Activated CD8-positive, alpha-beta T cell treated with anti-CD3 and anti-CD28 coated beads, Interleukin-2, amount 10 ng/mL, durations not matched to agents 7 days and 5 days (primary cell): ENCODE data around the gene POLR3H. TPM values are rescaled to one million over a fixed set of nuclear protein-coding genes. Genes with fewer than 3 reads are reported as not detected.

ENCODE experiments used
- ATAC-seq: fragments of 150-1000 bp; cut with Tn5 transposase; one replicate; pipeline ENCODE4 v1.10.0; 2021; ENCODE audit warnings: moderate library complexity
- CTCF ChIA-PET: fragments of 350-600 bp; sonication (Branson Sonifier 250); formaldehyde crosslinking; loops from one replicate; lab custom pipeline; 2021; ENCODE audit warnings: antibody characterized with exemption; lab: Charles Lee
- POLR2A ChIA-PET: fragments of 350-600 bp; sonication (Branson Sonifier 250); formaldehyde crosslinking; loops from one replicate; lab custom pipeline; 2021; ENCODE audit warnings: antibody characterized with exemption; lab: Charles Lee
- DNase-seq: peaks from one replicate; pipeline ENCODE4 v3.0.0-alpha.2; 2020
- H3K27ac Mint-ChIP-seq: one replicate; pipeline ENCODE4 v1.8.0; 2021; ENCODE audit warnings: mild to moderate bottlenecking, mixed read lengths
- H3K27me3 Mint-ChIP-seq: one replicate; pipeline ENCODE4 v1.8.0; 2021; ENCODE audit warnings: low read depth, mixed read lengths
- H3K36me3 Mint-ChIP-seq: one replicate; pipeline ENCODE4 v1.8.0; 2021; ENCODE audit warnings: low read depth, mixed read lengths
- H3K4me1 Mint-ChIP-seq: one replicate; pipeline ENCODE4 v1.8.0; 2021; ENCODE audit warnings: low read depth, mixed read lengths
- H3K4me3 Mint-ChIP-seq: one replicate; pipeline ENCODE4 v1.8.0; 2021; ENCODE audit warnings: mild to moderate bottlenecking, mixed read lengths
- H3K9me3 Mint-ChIP-seq: one replicate; pipeline ENCODE4 v1.8.0; 2022; ENCODE audit warnings: mixed read lengths; ENCODE audit not compliant: insufficient read depth
- total RNA-seq, 2 experiments: library from RNA; stranded (reverse); gene quantifications; one replicate each; pipeline ENCODE4 v1.2.3, GENCODE V29; 2021

Gene POLR3H
- total RNA-seq, 2 experiments from 2014 or later, result 31.3 to 31.9 TPM

GRCh38 chr22:41511521-41511968 is 32.7 kb downstream of the POLR3H start:
- Mint-ChIP-seq H3K27ac (no peak overlapping the region), H3K9me3 (no peaks in the 10 kb centered on the region), H3K36me3 (peaks cover 31% of the 10 kb centered on the region), H3K4me3 (no peak overlapping the region), H3K27me3 (no peaks in the 10 kb centered on the region), H3K4me1 (no peaks in the 10 kb centered on the region)
- POLR2A ChIA-PET, result no interaction called here
- no peak for ATAC-seq
- no peak for DNase-seq
- CTCF ChIA-PET, result interaction anchor here (1.5 kb wide), 1 partner anchor 108 kb away, joined by 4 read pairs; no protein-coding TSS in a partner anchor

- ChIA-PET POLR2A (no interaction called here), CTCF (interaction anchor here (0.8 kb wide), 1 partner anchor 271 kb away, joined by 3 read pairs; no protein-coding TSS in a partner anchor)
- H3K27me3 Mint-ChIP-seq, result no peaks in the 10 kb centered on the region
- H3K36me3 Mint-ChIP-seq, result peaks cover 24% of the 10 kb centered on the region
- no peaks in the 10 kb centered on the region for H3K4me1 Mint-ChIP-seq
- no peaks in the 10 kb centered on the region for H3K9me3 Mint-ChIP-seq
- H3K4me3 Mint-ChIP-seq, result no peak overlapping the region
- no peak overlapping the region for H3K27ac Mint-ChIP-seq
- no peak for DNase-seq
- no peak for ATAC-seq
These were observed 35.5 kb downstream of the POLR3H start for GRCh38 chr22:41508770-41509170.

GRCh38 chr22:41507330-41508063 is 36.8 kb downstream of the POLR3H start:
- ATAC-seq, result no peak
- DNase-seq, result no peak
- Mint-ChIP-seq H3K4me3 (no peak overlapping the region), H3K9me3 (no peaks in the 10 kb centered on the region), H3K27ac (no peak overlapping the region), H3K4me1 (no peaks in the 10 kb centered on the region), H3K27me3 (no peaks in the 10 kb centered on the region), H3K36me3 (peaks cover 16% of the 10 kb centered on the region)
- CTCF ChIA-PET, result interaction anchor here (0.8 kb wide), 1 partner anchor 10 kb away, joined by 4 read pairs; no protein-coding TSS in a partner anchor
- POLR2A ChIA-PET, result no interaction called here

- CTCF ChIA-PET, result interaction anchor here (1.0 to 2.7 kb wide), 3 partner anchors 12 to 102 kb away, joined by 4 to 8 read pairs (median 7); no protein-coding TSS in a partner anchor
- Mint-ChIP-seq H3K27ac (no peak overlapping the region), H3K27me3 (no peaks in the 10 kb centered on the region)
These were observed 38.6 kb downstream of the POLR3H start for GRCh38 chr22:41505511-41506220.

GRCh38 chr22:41504816-41505215 is 39.5 kb downstream of the POLR3H start:
- Mint-ChIP-seq H3K27ac (peak overlapping the region; percentile 47), H3K27me3 (no peaks in the 10 kb centered on the region), H3K9me3 (no peaks in the 10 kb centered on the region), H3K4me1 (no peaks in the 10 kb centered on the region), H3K4me3 (no peak overlapping the region), H3K36me3 (peaks cover 22% of the 10 kb centered on the region)
- ChIA-PET POLR2A (no interaction called here), CTCF (interaction anchor here (1.0 to 2.7 kb wide), 3 partner anchors 13 to 101 kb away, joined by 4 to 8 read pairs (median 7); no protein-coding TSS in a partner anchor)
- ATAC-seq, result no peak
- DNase-seq, result no peak

More at GRCh38 chr22:41505511-41506220, 38.6 kb downstream of the POLR3H start:
- POLR2A ChIA-PET, result interaction anchor here (1.3 kb wide), 1 partner anchor 59 kb away, joined by 3 read pairs; the partner anchor contains the start of gene TOB2
- ATAC-seq (no peak), DNase-seq (no peak)
- peaks cover 25% of the 10 kb centered on the region for H3K36me3 Mint-ChIP-seq
- H3K4me3 Mint-ChIP-seq, result no peak overlapping the region
- no peaks in the 10 kb centered on the region for H3K4me1 Mint-ChIP-seq
- no peaks in the 10 kb centered on the region for H3K9me3 Mint-ChIP-seq

GRCh38 chr22:41504397-41504796 is 39.9 kb downstream of the POLR3H start:
- DNase-seq (no peak), ATAC-seq (no peak)
- Mint-ChIP-seq H3K36me3 (peaks cover 23% of the 10 kb centered on the region), H3K9me3 (no peaks in the 10 kb centered on the region), H3K4me1 (no peaks in the 10 kb centered on the region), H3K27ac (no peak overlapping the region), H3K4me3 (no peak overlapping the region), H3K27me3 (no peaks in the 10 kb centered on the region)
- CTCF ChIA-PET, result interaction anchor here (1.0 to 2.7 kb wide), 3 partner anchors 14 to 101 kb away, joined by 4 to 8 read pairs (median 7); no protein-coding TSS in a partner anchor
- POLR2A ChIA-PET, result no interaction called here

GRCh38 chr22:41501209-41501608 is 43.1 kb downstream of the POLR3H start:
- H3K27me3 Mint-ChIP-seq, result no peaks in the 10 kb centered on the region
- ChIA-PET POLR2A (no interaction called here), CTCF (interaction anchor here (1.0 to 4.0 kb wide), 8 partner anchors 11 to 101 kb away, joined by 3 to 39 read pairs (median 4); partner anchors contain the start of genes ACO2, PHF5A and TOB2)
- H3K27ac Mint-ChIP-seq, result no peak overlapping the region
- no peaks in the 10 kb centered on the region for H3K9me3 Mint-ChIP-seq
- H3K4me1 Mint-ChIP-seq, result no peaks in the 10 kb centered on the region
- DNase-seq (peak; percentile 32), ATAC-seq (peak; percentile 71)
- no peak overlapping the region for H3K4me3 Mint-ChIP-seq
- peaks cover 20% of the 10 kb centered on the region for H3K36me3 Mint-ChIP-seq

- ChIA-PET CTCF (interaction anchor here (1.0 to 4.0 kb wide), 6 partner anchors 10 to 97 kb away, joined by 3 to 39 read pairs (median 5); partner anchors contain the start of genes ACO2, PHF5A and TOB2), POLR2A (no interaction called here)
- Mint-ChIP-seq H3K9me3 (no peaks in the 10 kb centered on the region), H3K4me1 (no peaks in the 10 kb centered on the region), H3K36me3 (peaks cover 17% of the 10 kb centered on the region), H3K27ac (no peak overlapping the region), H3K4me3 (no peak overlapping the region), H3K27me3 (no peaks in the 10 kb centered on the region)
- DNase-seq, result no peak
- no peak for ATAC-seq
These were observed 44.0 kb downstream of the POLR3H start for GRCh38 chr22:41500303-41500702.

- Mint-ChIP-seq H3K4me1 (no peaks in the 10 kb centered on the region), H3K9me3 (no peaks in the 10 kb centered on the region), H3K27me3 (no peaks in the 10 kb centered on the region), H3K36me3 (peaks cover 17% of the 10 kb centered on the region), H3K4me3 (no peak overlapping the region), H3K27ac (peak overlapping the region; percentile 2)
- DNase-seq, result no peak
- ChIA-PET CTCF (interaction anchor here (1.2 to 4.0 kb wide), 5 partner anchors 11 to 96 kb away, joined by 3 to 39 read pairs (median 7); partner anchors contain the start of genes ACO2, PHF5A and TOB2), POLR2A (no interaction called here)
- no peak for ATAC-seq
These were observed 44.5 kb downstream of the POLR3H start for GRCh38 chr22:41499624-41500280.

- H3K9me3 Mint-ChIP-seq, result no peaks in the 10 kb centered on the region
- POLR2A ChIA-PET, result no interaction called here
- ATAC-seq (no peak), DNase-seq (no peak)
- H3K4me3 Mint-ChIP-seq, result no peak overlapping the region
- H3K36me3 Mint-ChIP-seq, result peaks cover 15% of the 10 kb centered on the region
- no peak overlapping the region for H3K27ac Mint-ChIP-seq
- CTCF ChIA-PET, result interaction anchor here (1.3 to 4.0 kb wide), 2 partner anchors 28 to 95 kb away, joined by 3 to 39 read pairs; no protein-coding TSS in a partner anchor
- H3K4me1 Mint-ChIP-seq, result no peaks in the 10 kb centered on the region
- no peaks in the 10 kb centered on the region for H3K27me3 Mint-ChIP-seq
These were observed 45.9 kb downstream of the POLR3H start for GRCh38 chr22:41498303-41498835.
